Mesenchymal stem cell (in vitro differentiated cells and primary cell): ENCODE results near the gene CADM1.

Experiments
- DNase-seq: peaks from one replicate; pipeline ENCODE4 v3.0.0-alpha.2; 2013
- H2AFZ ChIP-seq: one replicate; pipeline ENCODE4 v1.6.1; 2013; ENCODE audit warnings: low read depth, mild to moderate bottlenecking, control low read depth, inconsistent platforms, low read length, moderate library complexity
- H2AK5ac ChIP-seq: 2 replicates; pipeline ENCODE4 v1.6.1; 2013; ENCODE audit warnings: low read length, moderate library complexity, mild to moderate bottlenecking, inconsistent platforms; ENCODE audit not compliant: severe bottlenecking
- H2BK120ac ChIP-seq: one replicate; pipeline ENCODE4 v1.6.1; 2013; ENCODE audit warnings: low read depth, mild to moderate bottlenecking, inconsistent platforms, low read length, moderate library complexity
- H2BK12ac ChIP-seq, 2 experiments: one replicate each; pipeline ENCODE4 v1.6.1; 2013; ENCODE audit warnings: inconsistent platforms in 2 of 2, low read length in 2 of 2, mild to moderate bottlenecking in 2 of 2, moderate library complexity in 2 of 2, control low read depth in 1 of 2
- H2BK15ac ChIP-seq: one replicate; pipeline ENCODE4 v1.6.1; 2013; ENCODE audit warnings: mild to moderate bottlenecking, low read depth, inconsistent platforms; ENCODE audit not compliant: poor library complexity, severe bottlenecking
- H2BK5ac ChIP-seq: 2 replicates; pipeline ENCODE4 v1.6.1; 2013; ENCODE audit warnings: low read depth, mild to moderate bottlenecking, low read length, control low read depth, inconsistent platforms; ENCODE audit not compliant: poor library complexity, severe bottlenecking
- H3K14ac ChIP-seq, 2 experiments: one replicate each; pipeline ENCODE4 v1.6.1; 2013; ENCODE audit warnings: inconsistent platforms in 2 of 2, low read length in 2 of 2, control low read depth in 1 of 2, mild to moderate bottlenecking in 1 of 2, moderate library complexity in 1 of 2
- H3K18ac ChIP-seq, 2 experiments: one replicate each; pipeline ENCODE4 v1.6.1; 2013; ENCODE audit warnings: inconsistent platforms in 2 of 2, low read length in 2 of 2, control low read depth in 1 of 2, low read depth in 1 of 2, mild to moderate bottlenecking in 1 of 2
- H3K23ac ChIP-seq, 2 experiments: one replicate each; pipeline ENCODE4 v1.6.1; 2013; ENCODE audit warnings: inconsistent platforms in 2 of 2, low read length in 2 of 2, mild to moderate bottlenecking in 2 of 2, moderate library complexity in 2 of 2, control low read depth in 1 of 2
- H3K27ac ChIP-seq: 2 replicates; pipeline ENCODE4 v1.5.1; 2013; ENCODE audit warnings: mild to moderate bottlenecking, moderate library complexity, low read length, control low read depth, inconsistent platforms; ENCODE audit not compliant: poor library complexity, severe bottlenecking
- H3K27me3 ChIP-seq, 2 experiments: 2 replicates each; pipeline versions ENCODE4 v1.6.1 to v1.7.0; 2013; ENCODE audit warnings: low read length in 2 of 2, mild to moderate bottlenecking in 2 of 2, moderate library complexity in 2 of 2, control low read depth in 1 of 2, inconsistent platforms in 1 of 2; ENCODE audit not compliant: control insufficient read depth in 1 of 2, insufficient read depth in 1 of 2
- H3K36me3 ChIP-seq, 2 experiments: 2 replicates each; pipeline versions ENCODE4 v1.6.1 to v1.7.0; 2013; ENCODE audit warnings: low read length in 2 of 2, control low read depth in 1 of 2, inconsistent platforms in 1 of 2, low read depth in 1 of 2, mild to moderate bottlenecking in 1 of 2; ENCODE audit not compliant: insufficient read depth in 2 of 2, control insufficient read depth in 1 of 2
- H3K4ac ChIP-seq, 2 experiments: one replicate each; pipeline ENCODE4 v1.6.1; 2013; ENCODE audit warnings: inconsistent platforms in 2 of 2, low read length in 2 of 2, mild to moderate bottlenecking in 2 of 2, moderate library complexity in 2 of 2, control low read depth in 1 of 2, low read depth in 1 of 2
- H3K4me1 ChIP-seq: 2 replicates; pipeline ENCODE4 v1.6.1; 2013; ENCODE audit warnings: low read depth, low read length, control low read depth; ENCODE audit not compliant: control insufficient read depth, insufficient read depth
- H3K4me2 ChIP-seq: 2 replicates; pipeline ENCODE4 v1.6.1; 2013; ENCODE audit warnings: low read length, mild to moderate bottlenecking, inconsistent platforms; ENCODE audit not compliant: poor library complexity, severe bottlenecking
- H3K4me3 ChIP-seq, 2 experiments: 2 replicates each; pipeline versions ENCODE4 v1.5.1 to v1.7.0; 2013; ENCODE audit warnings: low read length in 2 of 2, mild to moderate bottlenecking in 2 of 2, control low read depth in 1 of 2, low read depth in 1 of 2; ENCODE audit not compliant: insufficient read depth in 1 of 2
- H3K79me1 ChIP-seq: replicated peaks from 2 replicates; pipeline ENCODE4 v1.6.1; 2013; ENCODE audit warnings: mild to moderate bottlenecking, control low read depth, low read length, inconsistent platforms; ENCODE audit not compliant: poor library complexity, severe bottlenecking
- H3K9ac ChIP-seq: 2 replicates; pipeline ENCODE4 v1.7.0; 2013; ENCODE audit warnings: mild to moderate bottlenecking, low read length, moderate library complexity
- H3K9me3 ChIP-seq: 2 replicates; pipeline ENCODE4 v1.7.0; 2013; ENCODE audit warnings: mild to moderate bottlenecking, low read length; ENCODE audit not compliant: control insufficient read depth
- H4K8ac ChIP-seq: one replicate; pipeline ENCODE4 v1.6.1; 2013; ENCODE audit warnings: inconsistent platforms, mild to moderate bottlenecking, low read length, moderate library complexity
- H4K91ac ChIP-seq: one replicate; pipeline ENCODE4 v1.6.1; 2013; ENCODE audit warnings: mild to moderate bottlenecking, low read length, inconsistent platforms
- WGBS: methylation state at CpG from one replicate; pipeline ENCODE4 v1.1.7; 2013; ENCODE audit warnings: mixed read lengths; 5-methylcytosine and 5-hydroxymethylcytosine counted together

The CADM1 gene

GRCh38 chr11:115361025-115361424 is 143.2 kb downstream of the CADM1 start:
- WGBS: no CpG with 5 or more reads among the region's 1 CpG
- no peak overlapping the region for H2AK5ac ChIP-seq

GRCh38 chr11:115360186-115360824 is 143.9 kb downstream of the CADM1 start:
- H3K18ac ChIP-seq: no peak overlapping the region
- no peak overlapping the region for H2BK12ac ChIP-seq
- H3K79me1 ChIP-seq: peaks cover 12% of the 10 kb centered on the region
- H3K23ac ChIP-seq: no peak overlapping the region
- H3K36me3 ChIP-seq: no peaks in the 10 kb centered on the region
- H2BK120ac ChIP-seq: no peak overlapping the region
- DNase-seq: peak; percentile 26
- no peak overlapping the region for H4K91ac ChIP-seq
- 66% methylated on average over 7 of the region's 7 CpGs for WGBS
- no peak overlapping the region for H2BK5ac ChIP-seq
- no peak overlapping the region for H3K27ac ChIP-seq
- H3K9me3 ChIP-seq: no peaks in the 10 kb centered on the region
- no peaks in the 10 kb centered on the region for H3K4me1 ChIP-seq
- H2AFZ ChIP-seq: no peak overlapping the region
- H2AK5ac ChIP-seq: no peak overlapping the region
- H3K14ac ChIP-seq: no peak overlapping the region
- no peak overlapping the region for H3K4ac ChIP-seq
- no peak overlapping the region for H2BK15ac ChIP-seq
- H3K27me3 ChIP-seq: no peaks in the 10 kb centered on the region
- no peak overlapping the region for H4K8ac ChIP-seq
- H3K4me2 ChIP-seq: no peak overlapping the region
- H3K4me3 ChIP-seq: no peak overlapping the region
- no peak overlapping the region for H3K9ac ChIP-seq

More at GRCh38 chr11:115361025-115361424, 143.2 kb downstream of the CADM1 start:
- Histone ChIP-seq H2AFZ (no peak overlapping the region), H3K79me1 (peaks cover 13% of the 10 kb centered on the region), H3K9ac (no peak overlapping the region), H3K36me3 (no peaks in the 10 kb centered on the region), H3K18ac (no peak overlapping the region), H2BK5ac (no peak overlapping the region), H3K4me3 (no peak overlapping the region), H4K91ac (no peak overlapping the region), H3K14ac (no peak overlapping the region), H2BK12ac (no peak overlapping the region), H3K27ac (no peak overlapping the region), H2BK120ac (no peak overlapping the region), H3K23ac (no peak overlapping the region), H3K4me1 (no peaks in the 10 kb centered on the region), H2BK15ac (no peak overlapping the region), H3K4ac (no peak overlapping the region), H4K8ac (no peak overlapping the region), H3K9me3 (no peaks in the 10 kb centered on the region), H3K27me3 (no peaks in the 10 kb centered on the region), H3K4me2 (no peak overlapping the region)
- DNase-seq: no peak

GRCh38 chr11:115357066-115357465 is 147.1 kb downstream of the CADM1 start:
- no peak overlapping the region for H3K23ac ChIP-seq
- H3K36me3 ChIP-seq: no peaks in the 10 kb centered on the region
- no peak overlapping the region for H3K14ac ChIP-seq
- no peak for DNase-seq
- H3K9me3 ChIP-seq: no peaks in the 10 kb centered on the region
- no peak overlapping the region for H3K18ac ChIP-seq
- no peak overlapping the region for H3K4me3 ChIP-seq
- peaks cover 15% of the 10 kb centered on the region for H3K79me1 ChIP-seq
- no peak overlapping the region for H2BK120ac ChIP-seq
- H3K9ac ChIP-seq: no peak overlapping the region
- no peak overlapping the region for H3K4me2 ChIP-seq
- no peak overlapping the region for H2BK5ac ChIP-seq
- no peak overlapping the region for H2BK12ac ChIP-seq
- no peak overlapping the region for H2AK5ac ChIP-seq
- H2BK15ac ChIP-seq: no peak overlapping the region
- H4K91ac ChIP-seq: no peak overlapping the region
- H3K4me1 ChIP-seq: no peaks in the 10 kb centered on the region
- no peak overlapping the region for H3K27ac ChIP-seq
- H3K27me3 ChIP-seq: no peaks in the 10 kb centered on the region
- H4K8ac ChIP-seq: no peak overlapping the region
- no peak overlapping the region for H2AFZ ChIP-seq
- no peak overlapping the region for H3K4ac ChIP-seq
- 53% methylated on average over 4 of the region's 5 CpGs for WGBS

DNA sequence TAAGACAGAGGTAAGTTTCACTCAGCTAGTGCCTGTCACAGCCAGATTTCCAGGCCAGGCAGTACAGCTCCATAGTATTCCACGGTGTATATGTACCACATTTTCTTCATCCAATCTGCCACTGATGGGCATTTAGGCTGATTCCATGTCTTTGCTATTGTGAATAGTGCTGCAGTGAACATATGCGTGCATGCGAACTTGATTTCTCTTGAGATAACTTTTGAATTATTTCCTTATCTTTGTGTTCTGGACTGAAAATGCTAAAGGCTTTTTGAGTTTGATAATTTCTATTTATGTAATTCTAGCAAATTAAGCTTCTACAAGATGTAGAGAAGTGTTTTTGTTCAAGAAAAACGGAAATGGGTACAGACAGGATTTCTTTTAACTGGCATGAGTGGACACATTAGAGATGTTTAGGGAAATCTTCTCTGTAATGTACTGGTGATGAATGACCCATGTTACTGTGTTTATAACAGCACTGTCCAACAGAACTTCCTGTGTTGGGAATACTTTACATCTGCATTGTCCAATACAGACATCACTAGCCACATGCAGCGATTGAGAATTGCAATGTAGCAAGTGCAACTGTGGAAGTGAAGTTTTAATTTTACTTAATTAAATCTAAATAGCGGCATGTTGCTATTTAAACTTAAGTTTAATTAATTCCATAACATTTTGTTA is 151.3 kb downstream of the CADM1 start:
- Histone ChIP-seq H2BK12ac (no peak overlapping the region), H4K91ac (no peak overlapping the region), H3K79me1 (peaks cover 13% of the 10 kb centered on the region), H3K4me1 (no peaks in the 10 kb centered on the region), H3K4me2 (no peak overlapping the region), H3K4ac (no peak overlapping the region), H3K27me3 (peaks cover 0 to 3% of the 10 kb centered on the region in 2 experiments), H3K27ac (no peak overlapping the region), H3K9me3 (no peaks in the 10 kb centered on the region), H3K18ac (no peak overlapping the region), H3K36me3 (no peaks in the 10 kb centered on the region), H2BK120ac (no peak overlapping the region), H2AK5ac (no peak overlapping the region), H2BK15ac (no peak overlapping the region), H2BK5ac (no peak overlapping the region), H3K14ac (no peak overlapping the region), H2AFZ (no peak overlapping the region), H3K4me3 (no peak overlapping the region), H4K8ac (no peak overlapping the region), H3K23ac (no peak overlapping the region), H3K9ac (no peak overlapping the region)
- 83% methylated on average over 3 of the region's 6 CpGs for WGBS
- DNase-seq: no peak
